Measurements from ENCODE around the gene PCOLCE2.
A peak's percentile ranks its signal among the peaks of the same experiment; 100 is the strongest.

PCOLCE2 gene

GRCh38 chr3:142930463-142930862 lies 41.6 kb upstream of the PCOLCE2 start:
- Mint-ChIP-seq H3K36me3 (ENCODE audit: low read depth) (no peaks in the 10 kb centered on the region), H3K27ac (no peak overlapping the region), H3K4me1 (peaks cover 6% of the 10 kb centered on the region), H3K9me3 (peaks cover 2% of the 10 kb centered on the region), H3K27me3 (ENCODE audit: low read depth, poor library complexity) (peaks cover 5% of the 10 kb centered on the region), H3K4me3 (no peak overlapping the region)
- no peak for TF ChIP-seq CTCF (IDR thresholded peaks at IDR 0.05)
- DNase-seq, result no peak

GRCh38 chr3:142929890-142930289 lies 41.0 kb upstream of the PCOLCE2 start:
- no peak overlapping the region for H3K27ac Mint-ChIP-seq
- DNase-seq, result no peak
- TF ChIP-seq CTCF (IDR thresholded peaks at IDR 0.05), result no peak

GRCh38 chr3:142929109-142929508 lies 40.2 kb upstream of the PCOLCE2 start:
- H3K4me1 Mint-ChIP-seq, result peaks cover 6% of the 10 kb centered on the region
- no peaks in the 10 kb centered on the region for H3K36me3 Mint-ChIP-seq (ENCODE audit: low read depth)
- H3K4me3 Mint-ChIP-seq, result no peak overlapping the region
- DNase-seq, result no peak
- peaks cover 7% of the 10 kb centered on the region for H3K27me3 Mint-ChIP-seq (ENCODE audit: low read depth, poor library complexity)
- TF ChIP-seq CTCF (IDR thresholded peaks at IDR 0.05), result peak; percentile 6
- H3K27ac Mint-ChIP-seq, result no peak overlapping the region
- peaks cover 14% of the 10 kb centered on the region for H3K9me3 Mint-ChIP-seq

More at GRCh38 chr3:142929890-142930289, 41.0 kb upstream of the PCOLCE2 start:
- no peak overlapping the region for H3K4me3 Mint-ChIP-seq
- peaks cover 6% of the 10 kb centered on the region for H3K4me1 Mint-ChIP-seq
- peaks cover 7% of the 10 kb centered on the region for H3K9me3 Mint-ChIP-seq
- peaks cover 7% of the 10 kb centered on the region for H3K27me3 Mint-ChIP-seq (ENCODE audit: low read depth, poor library complexity)
- no peaks in the 10 kb centered on the region for H3K36me3 Mint-ChIP-seq (ENCODE audit: low read depth)

- H3K9me3 Mint-ChIP-seq, result peaks cover 25% of the 10 kb centered on the region
- no peak for DNase-seq
- no peak overlapping the region for H3K4me3 Mint-ChIP-seq
- TF ChIP-seq CTCF (IDR thresholded peaks at IDR 0.05), result no peak
- no peaks in the 10 kb centered on the region for H3K4me1 Mint-ChIP-seq
- peaks cover 7% of the 10 kb centered on the region for H3K27me3 Mint-ChIP-seq (ENCODE audit: low read depth, poor library complexity)
- H3K27ac Mint-ChIP-seq, result no peak overlapping the region
- H3K36me3 Mint-ChIP-seq (ENCODE audit: low read depth), result no peaks in the 10 kb centered on the region
Observed at GRCh38 chr3:142926368-142926944, 37.6 kb upstream of the PCOLCE2 start.

GRCh38 chr3:142925140-142925539 lies 36.3 kb upstream of the PCOLCE2 start:
- TF ChIP-seq CTCF (IDR thresholded peaks at IDR 0.05), result no peak

GRCh38 chr3:142923694-142924093 lies 34.8 kb upstream of the PCOLCE2 start:
- Mint-ChIP-seq H3K27ac (no peak overlapping the region), H3K4me1 (no peaks in the 10 kb centered on the region), H3K36me3 (ENCODE audit: low read depth) (no peaks in the 10 kb centered on the region), H3K4me3 (no peak overlapping the region), H3K27me3 (ENCODE audit: low read depth, poor library complexity) (peaks cover 13% of the 10 kb centered on the region), H3K9me3 (peaks cover 34% of the 10 kb centered on the region)
- no peak for DNase-seq
- no peak for TF ChIP-seq CTCF (IDR thresholded peaks at IDR 0.05)

More at GRCh38 chr3:142925140-142925539, 36.3 kb upstream of the PCOLCE2 start:
- Mint-ChIP-seq H3K36me3 (ENCODE audit: low read depth) (no peaks in the 10 kb centered on the region), H3K27me3 (ENCODE audit: low read depth, poor library complexity) (peaks cover 8% of the 10 kb centered on the region), H3K27ac (no peak overlapping the region), H3K9me3 (peaks cover 25% of the 10 kb centered on the region), H3K4me3 (no peak overlapping the region), H3K4me1 (no peaks in the 10 kb centered on the region)
- no peak for DNase-seq
